Epidermal melanocyte (primary cell): ENCODE results near the gene SLC23A2.

Experiments used
- DNase-seq: peaks from one replicate; pipeline ENCODE4 v3.0.0; 2011; ENCODE audit warnings: low spot score; ENCODE audit not compliant: insufficient read length

The SLC23A2 gene

DNA sequence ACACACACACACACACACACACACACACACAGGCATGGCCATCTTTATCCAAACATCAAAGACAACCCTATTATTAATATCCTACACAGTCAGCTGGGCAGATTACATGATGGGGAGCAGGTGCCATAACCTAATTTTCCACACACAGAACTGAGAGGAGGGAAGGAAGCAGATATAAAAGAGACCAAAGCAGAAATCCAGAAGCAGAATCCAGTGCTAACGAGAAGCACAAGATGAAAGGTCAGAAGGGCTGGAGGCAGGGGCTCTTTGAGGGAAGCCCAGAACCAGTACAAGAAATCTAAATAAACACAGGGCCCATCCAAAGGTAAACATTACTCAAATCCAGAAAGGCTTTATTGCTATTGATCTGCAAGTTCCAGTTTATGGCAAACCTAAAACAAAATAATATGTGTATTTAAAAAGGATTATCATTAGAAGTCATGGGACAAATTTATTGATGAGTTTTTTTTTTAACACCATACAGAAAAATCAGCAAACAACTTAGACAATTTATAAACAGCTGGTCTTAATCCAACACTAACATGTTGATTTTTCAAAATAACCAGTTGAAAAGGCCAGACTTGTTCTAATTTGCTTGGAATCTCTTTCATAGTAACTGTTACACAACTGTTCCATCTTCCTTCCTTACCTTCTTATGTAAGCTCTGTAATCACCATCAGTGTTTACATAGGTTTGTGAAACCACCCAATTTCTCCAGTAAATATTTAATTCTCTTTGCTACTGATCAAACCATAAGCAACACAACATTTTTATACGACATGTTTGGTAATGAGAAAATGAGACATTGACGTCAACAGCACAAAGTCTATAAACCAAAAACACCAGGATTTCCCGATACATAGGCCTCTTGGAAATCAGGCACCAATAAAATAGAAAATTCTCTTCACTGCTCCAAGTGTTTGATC, 34.2 kb downstream of the SLC23A2 start:
- DNase-seq: no peak

DNA sequence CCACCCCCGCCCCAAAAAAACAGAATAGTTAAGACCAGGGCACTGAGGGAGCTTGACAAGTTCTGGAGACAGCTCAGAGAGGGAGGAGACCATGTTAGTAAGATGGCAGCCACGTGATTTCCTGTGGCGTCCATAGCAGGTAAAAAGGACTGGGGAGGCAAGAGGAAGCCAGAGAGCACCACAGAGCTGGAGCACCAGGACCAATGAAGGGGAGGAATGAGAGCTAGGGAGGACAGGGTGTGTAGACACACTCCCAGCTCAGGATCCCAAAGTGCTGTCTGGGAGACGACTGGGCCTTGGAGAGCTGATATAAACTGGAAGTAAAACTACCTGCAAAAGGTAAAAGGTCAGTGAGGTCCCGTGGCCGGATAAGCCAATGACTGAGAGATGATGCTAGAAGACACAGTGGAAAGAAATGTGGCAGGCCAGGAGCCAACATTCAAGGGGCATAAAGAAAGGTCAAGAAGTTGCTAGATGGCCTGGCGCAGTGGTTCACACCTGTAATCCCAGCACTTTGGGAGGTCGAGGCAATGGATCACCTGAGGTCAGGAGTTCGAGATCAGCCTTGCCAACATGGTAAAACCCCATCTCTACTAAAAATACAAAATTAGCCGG, 39.0 kb downstream of the SLC23A2 start:
- DNase-seq: no peak

DNA sequence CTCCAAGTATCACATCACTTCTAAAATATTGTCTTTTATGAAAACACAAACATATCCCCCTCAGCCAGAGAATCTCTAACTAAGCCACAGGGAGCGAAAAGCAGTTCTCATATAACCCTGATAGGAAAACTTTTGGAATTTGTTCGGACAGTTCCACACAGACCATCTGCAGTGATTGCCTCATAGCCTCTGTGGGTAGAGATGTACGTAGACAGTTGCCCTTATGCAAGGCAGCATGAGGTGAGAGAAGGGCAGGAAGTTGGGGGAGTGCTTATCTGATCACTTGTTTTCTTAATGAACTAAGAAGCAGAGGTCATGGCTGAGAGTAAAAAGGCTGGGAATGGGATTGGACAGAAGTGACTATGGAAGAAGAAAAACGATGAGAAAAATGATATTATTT, 39.6 kb downstream of the SLC23A2 start:
- no peak for DNase-seq

DNA sequence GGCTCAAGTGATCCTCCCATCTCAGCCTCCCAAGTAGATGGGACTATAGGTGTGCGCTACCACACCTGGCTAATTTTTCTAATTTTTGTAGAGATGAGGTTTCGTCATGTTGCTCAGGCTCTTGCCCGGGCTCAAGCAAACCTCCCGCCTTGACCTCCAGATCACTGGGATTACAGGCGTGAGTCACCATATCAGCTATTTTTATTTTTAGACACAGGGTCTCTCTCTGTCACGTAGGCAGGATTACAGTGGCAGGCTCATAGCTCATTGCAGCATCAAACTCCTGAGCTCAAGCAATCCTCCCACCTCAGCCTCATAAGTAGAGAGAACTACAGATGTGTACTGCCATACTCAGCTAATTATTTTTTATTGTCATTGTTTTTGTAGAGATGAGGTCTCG, 41.7 kb downstream of the SLC23A2 start:
- DNase-seq: no peak

DNA sequence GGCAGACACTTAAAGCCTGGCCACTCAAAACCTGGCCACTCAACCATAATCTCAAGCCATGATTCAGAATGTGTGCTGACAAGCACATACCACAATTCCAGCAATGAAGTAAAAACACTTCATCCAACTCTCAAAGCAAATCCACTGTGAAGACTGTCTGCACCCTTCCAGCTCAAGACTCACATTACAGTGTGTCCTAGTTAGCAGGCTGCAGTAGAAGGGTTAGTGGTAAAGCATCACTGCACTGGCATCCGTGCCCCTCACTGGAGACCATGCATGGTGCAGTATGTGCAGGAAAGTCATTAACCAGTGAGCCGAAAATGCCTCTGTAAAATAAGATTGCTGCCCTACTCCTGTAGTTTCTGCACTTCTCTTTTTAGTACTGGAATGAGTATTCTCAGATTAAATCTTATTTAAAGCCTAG, 43.4 kb downstream of the SLC23A2 start:
- no peak for DNase-seq

- no peak for DNase-seq
These were observed 44.1 kb downstream of the SLC23A2 start for GRCh38 chr20:4957187-4957586.

GRCh38 chr20:4956200-4956810, 45.0 kb downstream of the SLC23A2 start:
- DNase-seq: no peak

GRCh38 chr20:4953881-4954280, 47.4 kb downstream of the SLC23A2 start:
- no peak for DNase-seq

DNA sequence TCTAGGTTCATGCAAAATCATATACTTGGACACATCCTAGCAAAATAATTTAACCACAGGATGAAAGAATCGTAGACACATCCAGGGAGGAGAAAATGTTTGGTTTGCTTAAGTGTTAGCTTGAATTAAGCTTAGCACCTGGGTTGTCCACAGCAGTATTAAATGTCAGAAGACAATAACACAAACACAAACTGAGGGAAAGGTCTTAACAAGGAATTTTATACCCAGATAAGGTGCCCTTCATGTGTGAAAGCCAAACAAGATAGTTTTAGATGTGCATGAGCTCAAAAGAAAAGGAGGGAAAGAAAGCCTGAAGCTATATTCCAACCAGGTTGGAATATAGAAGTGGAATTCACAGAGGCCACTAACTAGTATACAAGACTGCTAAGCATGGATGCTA, 49.1 kb downstream of the SLC23A2 start:
- DNase-seq: no peak

DNA sequence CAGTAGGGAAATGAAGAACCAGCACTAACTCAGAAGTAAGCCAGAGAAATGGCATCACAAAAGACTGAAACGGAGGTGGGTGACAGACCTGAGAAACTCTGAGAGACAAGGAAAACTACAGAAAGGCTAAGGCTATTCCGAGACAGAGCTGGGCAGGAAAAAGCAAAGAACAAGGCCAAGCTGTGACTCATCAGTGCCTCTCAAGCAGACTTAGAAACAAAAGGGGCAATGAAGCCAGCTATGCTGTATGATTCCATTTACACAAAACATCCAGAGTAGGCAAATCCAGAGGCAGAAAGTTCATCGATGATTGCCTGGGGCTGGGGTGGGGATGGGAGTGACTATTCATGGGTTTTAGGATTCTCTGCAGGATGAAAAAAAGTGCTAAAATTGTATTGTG, 50.0 kb downstream of the SLC23A2 start:
- peak; percentile 71 for DNase-seq

GRCh38 chr20:4950841-4951240, 50.5 kb downstream of the SLC23A2 start:
- DNase-seq: no peak

DNA sequence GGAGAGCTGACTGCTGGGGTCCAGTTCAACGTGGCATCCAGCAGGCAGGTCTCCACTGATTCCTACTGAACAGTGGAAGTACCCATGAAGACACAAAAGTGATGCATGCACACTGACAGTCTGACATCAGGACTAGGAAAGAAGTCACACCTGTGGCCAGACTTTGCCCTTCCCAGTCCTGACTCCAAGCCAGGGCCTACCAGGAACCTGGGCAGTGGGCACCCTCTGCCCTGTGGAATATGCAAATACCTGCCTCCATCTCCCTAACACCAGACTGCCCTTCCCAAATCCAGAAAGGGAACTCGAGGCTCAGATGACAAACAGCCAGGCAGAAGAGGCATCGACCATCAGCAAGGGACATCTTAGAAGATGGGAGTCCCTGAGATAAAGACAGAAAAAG, 50.9 kb downstream of the SLC23A2 start:
- DNase-seq: no peak

DNA sequence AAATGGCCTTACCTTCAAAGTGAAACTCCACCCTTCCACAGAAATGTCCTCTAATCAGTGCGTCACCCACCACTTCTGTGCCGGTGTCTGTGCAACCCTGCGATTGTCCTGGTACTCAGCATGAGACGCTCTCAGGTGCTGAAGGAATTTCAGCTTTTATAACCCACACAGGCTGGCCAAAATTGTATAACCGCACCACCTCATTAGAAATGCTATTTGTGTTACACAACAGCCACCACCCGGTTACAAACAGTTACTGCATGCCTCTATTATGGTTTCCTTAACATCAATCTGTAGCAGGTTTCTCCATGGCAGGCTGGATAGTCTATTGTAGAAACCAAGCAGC, 51.5 kb downstream of the SLC23A2 start:
- DNase-seq: no peak

GRCh38 chr20:4947817-4948559, 53.3 kb downstream of the SLC23A2 start:
- no peak for DNase-seq

DNA sequence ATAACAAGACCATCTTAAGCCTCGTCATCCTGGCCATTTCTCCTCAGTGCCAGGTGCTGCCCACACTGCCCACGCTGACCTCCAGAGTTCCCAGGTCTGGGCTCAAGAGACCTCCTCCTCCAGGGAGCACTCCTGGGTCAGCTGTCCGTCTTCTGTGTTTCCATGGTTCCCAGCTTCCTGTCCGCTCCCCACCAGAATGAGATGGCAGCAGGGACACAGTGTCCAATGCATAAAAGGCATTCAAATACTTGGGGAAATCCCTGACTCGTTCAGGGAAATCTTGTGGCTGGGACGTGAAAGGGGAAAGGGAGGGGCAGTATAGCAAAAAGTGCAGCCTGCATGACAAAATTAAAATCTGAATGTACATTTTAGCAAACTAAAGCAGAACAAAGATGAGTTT, 54.3 kb downstream of the SLC23A2 start:
- no peak for DNase-seq

- DNase-seq: no peak
These were observed 54.7 kb downstream of the SLC23A2 start for GRCh38 chr20:4946585-4946984.

GRCh38 chr20:4944518-4945313, 56.6 kb downstream of the SLC23A2 start:
- no peak for DNase-seq

GRCh38 chr20:4942331-4942730, 59.0 kb downstream of the SLC23A2 start:
- no peak for DNase-seq

DNA sequence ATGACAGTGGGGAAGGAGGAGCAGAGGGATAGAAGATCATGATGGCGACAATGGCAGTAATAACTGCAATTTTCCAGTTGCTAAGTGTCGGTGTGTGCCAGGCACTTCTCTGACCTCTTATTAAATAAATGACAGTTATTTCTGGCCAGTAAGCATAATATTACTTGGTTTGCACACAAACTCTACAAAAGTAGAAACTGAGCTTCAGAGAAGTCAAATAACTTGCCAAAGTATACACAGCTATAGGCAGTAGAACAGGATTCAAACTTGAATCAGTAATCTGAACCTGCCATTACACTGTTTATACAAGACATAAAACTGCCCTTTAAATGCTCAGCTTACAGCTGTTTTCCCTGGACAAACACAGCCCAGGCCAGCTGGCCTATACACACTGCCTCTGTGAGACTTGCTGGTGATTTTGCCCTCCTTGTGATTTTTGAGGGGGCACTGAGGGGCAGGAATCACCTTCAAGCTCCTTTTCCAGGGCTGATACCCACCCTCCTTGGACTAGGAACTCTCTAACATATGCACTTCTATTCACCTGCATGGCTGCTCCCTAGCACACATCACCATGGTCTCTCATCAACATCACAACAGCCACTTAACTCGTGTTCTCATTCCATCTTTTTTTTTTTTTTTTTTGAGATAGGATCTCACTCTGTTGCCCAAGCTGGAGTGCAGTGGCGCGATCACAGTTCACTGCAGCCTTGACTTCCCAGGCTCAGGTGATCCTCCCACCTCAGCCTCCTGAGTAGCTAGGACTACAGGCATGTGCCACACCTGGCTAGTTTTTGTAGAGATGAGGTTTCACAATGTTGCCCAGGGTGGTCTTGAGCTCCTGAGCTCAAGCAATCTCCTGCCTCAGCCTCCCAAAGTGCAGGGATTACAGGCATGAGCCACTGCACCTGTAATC, 63.6 kb downstream of the SLC23A2 start:
- DNase-seq: no peak

DNA sequence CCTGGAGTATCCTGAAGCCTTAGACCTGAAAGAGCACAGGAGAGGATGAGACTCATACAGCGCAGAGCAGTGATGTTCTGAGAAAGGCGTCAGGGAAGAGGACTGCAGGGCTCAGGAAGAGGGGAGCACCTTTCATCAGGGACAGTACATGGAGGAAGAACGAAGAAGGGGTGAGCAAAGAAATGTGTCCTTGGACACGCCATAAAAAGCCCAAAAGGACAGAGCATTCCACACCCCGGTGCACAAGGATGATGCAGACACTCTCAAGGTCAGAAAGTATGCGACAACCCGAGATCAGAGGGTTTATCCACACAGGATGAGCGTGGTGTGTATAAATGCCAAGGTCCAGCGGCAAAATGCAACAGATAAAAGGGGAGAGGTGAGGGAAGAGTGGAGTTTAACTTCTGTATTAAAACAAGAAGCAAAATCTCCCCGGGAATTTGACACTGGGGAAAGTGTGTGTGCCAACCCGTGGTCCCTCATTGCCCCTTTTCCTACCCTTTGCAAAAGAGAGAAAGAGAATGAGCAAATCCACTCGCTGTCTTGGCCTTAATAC, 64.4 kb downstream of the SLC23A2 start:
- DNase-seq: no peak
